Measurements from ENCODE around the gene CYP3A7.

GRCh38 chr7:99679400-99680191, 55.4 kb downstream of the CYP3A7 start, which contains the start of gene CYP3A5:
- no peak for TF ChIP-seq CTCF (IDR thresholded peaks at IDR 0.05)
- TF ChIP-seq POLR2AphosphoS5 (IDR thresholded peaks at IDR 0.05; ENCODE audit: low read depth, low read length) = no peak
- TF ChIP-seq, protein P1, sequence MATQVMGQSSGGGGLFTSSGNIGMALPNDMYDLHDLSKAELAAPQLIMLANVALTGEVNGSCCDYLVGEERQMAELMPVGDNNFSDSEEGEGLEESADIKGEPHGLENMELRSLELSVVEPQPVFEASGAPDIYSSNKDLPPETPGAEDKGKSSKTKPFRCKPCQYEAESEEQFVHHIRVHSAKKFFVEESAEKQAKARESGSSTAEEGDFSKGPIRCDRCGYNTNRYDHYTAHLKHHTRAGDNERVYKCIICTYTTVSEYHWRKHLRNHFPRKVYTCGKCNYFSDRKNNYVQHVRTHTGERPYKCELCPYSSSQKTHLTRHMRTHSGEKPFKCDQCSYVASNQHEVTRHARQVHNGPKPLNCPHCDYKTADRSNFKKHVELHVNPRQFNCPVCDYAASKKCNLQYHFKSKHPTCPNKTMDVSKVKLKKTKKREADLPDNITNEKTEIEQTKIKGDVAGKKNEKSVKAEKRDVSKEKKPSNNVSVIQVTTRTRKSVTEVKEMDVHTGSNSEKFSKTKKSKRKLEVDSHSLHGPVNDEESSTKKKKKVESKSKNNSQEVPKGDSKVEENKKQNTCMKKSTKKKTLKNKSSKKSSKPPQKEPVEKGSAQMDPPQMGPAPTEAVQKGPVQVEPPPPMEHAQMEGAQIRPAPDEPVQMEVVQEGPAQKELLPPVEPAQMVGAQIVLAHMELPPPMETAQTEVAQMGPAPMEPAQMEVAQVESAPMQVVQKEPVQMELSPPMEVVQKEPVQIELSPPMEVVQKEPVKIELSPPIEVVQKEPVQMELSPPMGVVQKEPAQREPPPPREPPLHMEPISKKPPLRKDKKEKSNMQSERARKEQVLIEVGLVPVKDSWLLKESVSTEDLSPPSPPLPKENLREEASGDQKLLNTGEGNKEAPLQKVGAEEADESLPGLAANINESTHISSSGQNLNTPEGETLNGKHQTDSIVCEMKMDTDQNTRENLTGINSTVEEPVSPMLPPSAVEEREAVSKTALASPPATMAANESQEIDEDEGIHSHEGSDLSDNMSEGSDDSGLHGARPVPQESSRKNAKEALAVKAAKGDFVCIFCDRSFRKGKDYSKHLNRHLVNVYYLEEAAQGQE (IDR thresholded peaks at IDR 0.05; ENCODE audit: insufficient read depth in 1 of 2, low read depth in 2 of 2, low read length in 1 of 2) = no peak
- no peak for TF ChIP-seq TCF7L2 (IDR thresholded peaks at IDR 0.05; ENCODE audit: low read depth, low read length)
- no peak for TF ChIP-seq SIN3A (IDR thresholded peaks at IDR 0.05; ENCODE audit: borderline replicate concordance, insufficient read depth, low read depth, low read length)

Measured in Panc1 (cell line).